ENCODE data around the gene UNC13A. TPM values are rescaled to one million over a fixed set of nuclear protein-coding genes. Genes with fewer than 3 reads are reported as not detected.
"Not testable (repeated sequence)": the region's sequence is repeated elsewhere in the genome, so short reads cannot be mapped to it uniquely, and the experiment has no call there.

Gene UNC13A
- total RNA-seq, 1 donor = under 0.01 TPM

DNA sequence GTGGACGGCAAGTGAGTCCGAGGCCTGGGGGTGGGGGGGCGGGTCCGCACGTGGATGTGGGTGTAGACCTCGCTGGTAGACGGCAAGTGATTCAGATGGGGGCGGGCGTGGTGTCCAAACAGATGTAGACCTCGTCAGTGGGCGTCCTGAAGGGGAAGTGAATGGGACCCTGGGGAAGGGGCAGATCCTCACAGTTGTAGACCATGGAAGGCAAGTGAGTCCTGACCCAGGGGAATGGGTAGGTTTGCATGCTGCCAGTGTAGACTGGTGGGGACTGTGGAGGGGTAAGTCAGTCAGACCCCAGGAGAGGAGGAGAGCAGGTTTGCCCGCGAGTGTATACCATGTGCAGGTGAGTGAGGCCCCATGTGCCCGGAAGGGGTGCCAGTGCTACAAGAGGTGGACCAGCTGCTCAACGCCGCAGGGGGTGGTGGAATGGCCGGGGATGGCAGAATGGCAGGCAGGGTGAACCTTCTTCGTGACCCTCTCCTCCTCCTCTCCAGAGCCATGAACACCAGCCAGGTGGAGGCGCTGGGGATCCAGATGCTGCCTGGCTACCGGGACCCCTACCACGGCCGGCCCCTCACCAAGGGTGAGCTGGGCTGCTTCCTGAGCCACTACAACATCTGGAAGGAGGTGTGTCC, 110.6 kb downstream of the UNC13A start:
- no peak overlapping the region for H3K4me3 ChIP-seq (ENCODE audit: low read depth, low read length)
- TF ChIP-seq, protein P1, sequence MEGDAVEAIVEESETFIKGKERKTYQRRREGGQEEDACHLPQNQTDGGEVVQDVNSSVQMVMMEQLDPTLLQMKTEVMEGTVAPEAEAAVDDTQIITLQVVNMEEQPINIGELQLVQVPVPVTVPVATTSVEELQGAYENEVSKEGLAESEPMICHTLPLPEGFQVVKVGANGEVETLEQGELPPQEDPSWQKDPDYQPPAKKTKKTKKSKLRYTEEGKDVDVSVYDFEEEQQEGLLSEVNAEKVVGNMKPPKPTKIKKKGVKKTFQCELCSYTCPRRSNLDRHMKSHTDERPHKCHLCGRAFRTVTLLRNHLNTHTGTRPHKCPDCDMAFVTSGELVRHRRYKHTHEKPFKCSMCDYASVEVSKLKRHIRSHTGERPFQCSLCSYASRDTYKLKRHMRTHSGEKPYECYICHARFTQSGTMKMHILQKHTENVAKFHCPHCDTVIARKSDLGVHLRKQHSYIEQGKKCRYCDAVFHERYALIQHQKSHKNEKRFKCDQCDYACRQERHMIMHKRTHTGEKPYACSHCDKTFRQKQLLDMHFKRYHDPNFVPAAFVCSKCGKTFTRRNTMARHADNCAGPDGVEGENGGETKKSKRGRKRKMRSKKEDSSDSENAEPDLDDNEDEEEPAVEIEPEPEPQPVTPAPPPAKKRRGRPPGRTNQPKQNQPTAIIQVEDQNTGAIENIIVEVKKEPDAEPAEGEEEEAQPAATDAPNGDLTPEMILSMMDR (IDR thresholded peaks at IDR 0.05; ENCODE audit: insufficient read depth, low read depth, low read length) = no peak
- no peak for DNase-seq (ENCODE audit: low read depth)

DNA sequence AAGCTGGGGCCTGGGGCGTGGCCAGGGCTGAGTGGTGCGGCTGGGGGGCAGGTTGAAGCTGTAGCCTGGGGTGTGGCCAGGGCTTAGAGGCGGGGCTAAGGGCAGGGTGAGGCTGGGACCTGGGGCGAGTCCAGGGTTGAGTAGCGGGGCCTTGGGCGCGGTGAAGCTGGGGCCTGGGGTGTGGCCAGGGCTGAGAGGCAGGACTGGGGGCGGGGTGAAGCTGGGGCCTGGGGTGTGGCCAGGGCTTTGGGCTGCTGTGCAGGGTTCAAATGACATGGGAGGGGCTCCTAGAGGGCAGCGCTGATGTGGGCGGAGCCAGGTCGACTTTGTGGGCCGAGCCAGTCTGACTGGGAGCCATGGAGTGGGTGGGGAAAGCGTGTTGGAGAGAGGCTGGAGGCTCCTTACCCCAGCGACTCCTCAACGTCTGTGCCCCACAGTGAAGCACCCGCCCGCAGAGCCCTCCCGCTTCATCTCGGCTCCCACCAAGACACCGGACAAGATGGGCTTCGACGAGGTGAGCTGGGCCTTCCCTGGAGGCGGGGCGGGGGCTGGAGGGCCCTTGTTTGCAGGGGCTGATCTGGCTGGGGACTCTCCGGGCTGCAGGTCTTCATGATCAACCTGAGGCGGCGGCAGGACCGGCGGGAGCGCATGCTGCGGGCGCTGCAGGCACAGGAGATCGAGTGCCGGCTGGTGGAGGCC, 111.2 kb downstream of the UNC13A start:
- TF ChIP-seq, protein P1 (IDR thresholded peaks at IDR 0.05; ENCODE audit: insufficient read depth, low read depth, low read length) = no peak
- no peak overlapping the region for H3K4me3 ChIP-seq (ENCODE audit: low read depth, low read length)
- DNase-seq (ENCODE audit: low read depth) = peak; percentile 44

DNA sequence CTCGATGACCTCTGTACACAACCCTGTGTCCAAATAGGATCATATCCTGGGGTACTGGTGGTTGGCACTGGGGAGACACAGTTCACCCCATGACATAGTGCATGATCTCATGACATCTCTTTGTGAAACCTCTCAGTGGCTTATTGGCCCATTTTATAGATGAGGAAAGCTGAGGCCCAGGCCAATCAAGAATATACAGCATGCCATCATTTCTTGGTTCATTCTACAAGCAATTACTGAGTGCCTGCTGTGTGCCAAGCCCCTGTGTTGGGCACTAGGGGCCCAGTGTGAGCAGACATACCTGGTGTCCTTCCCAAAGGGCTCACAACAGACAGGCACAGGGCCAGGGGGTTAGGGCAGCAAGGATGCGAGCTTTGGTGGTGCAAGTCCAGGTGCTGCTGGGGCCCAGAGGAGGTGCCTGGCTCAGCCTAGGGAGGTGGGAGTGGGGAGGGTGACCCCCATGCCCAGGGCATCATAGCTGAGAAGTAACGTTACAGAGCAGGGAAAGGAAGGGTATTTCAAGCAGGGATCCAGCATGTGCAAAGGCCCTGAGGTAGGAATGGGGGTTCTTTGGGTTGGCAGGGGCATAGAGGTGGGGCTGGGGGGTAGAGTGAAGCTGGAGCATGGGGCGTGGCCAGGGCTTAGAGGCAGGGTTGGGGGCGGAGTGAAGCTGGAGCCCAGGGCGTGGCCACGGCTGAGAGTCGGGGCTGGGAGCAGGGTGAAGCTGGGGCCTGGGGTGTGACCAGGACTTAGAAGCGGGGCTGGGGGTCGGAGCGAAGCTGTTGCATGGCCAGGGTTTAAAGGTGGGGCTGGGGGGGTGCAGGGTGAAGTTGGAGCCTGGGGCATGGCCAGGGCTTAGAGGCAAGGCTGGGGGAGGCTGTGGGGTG, 112.0 kb downstream of the UNC13A start:
- DNase-seq (ENCODE audit: low read depth) = no peak
- TF ChIP-seq, protein P1 (IDR thresholded peaks at IDR 0.05; ENCODE audit: insufficient read depth, low read depth, low read length) = no peak

DNA sequence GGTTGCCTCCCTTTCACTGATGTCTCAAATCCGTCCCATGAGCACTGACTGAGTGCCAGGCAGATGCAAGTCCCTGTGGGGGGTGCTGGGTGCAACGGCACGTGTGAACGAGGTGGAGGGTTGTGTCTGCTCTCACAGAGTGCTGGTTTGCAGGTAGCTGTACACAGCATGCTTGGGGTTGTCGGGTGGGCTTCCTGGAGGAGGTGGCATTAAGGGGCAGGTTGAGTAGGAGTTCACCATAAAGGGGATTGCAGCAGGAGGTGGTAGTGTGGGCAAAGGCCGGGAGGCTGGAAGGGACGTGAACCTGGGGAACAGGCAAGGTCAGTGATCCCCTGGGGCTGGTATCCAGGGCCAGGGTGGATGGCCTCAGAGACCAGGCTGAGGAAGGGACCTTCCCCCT, 115.5 kb downstream of the UNC13A start:
- no peak for DNase-seq (ENCODE audit: low read depth)
- no peak overlapping the region for H3K4me3 ChIP-seq (ENCODE audit: low read depth, low read length)
- TF ChIP-seq, protein P1 (IDR thresholded peaks at IDR 0.05; ENCODE audit: insufficient read depth, low read depth, low read length) = no peak

More for the DNA sequence above, 112.0 kb downstream of the UNC13A start:
- H3K4me3 ChIP-seq (ENCODE audit: low read depth, low read length) = no peak overlapping the region

DNA sequence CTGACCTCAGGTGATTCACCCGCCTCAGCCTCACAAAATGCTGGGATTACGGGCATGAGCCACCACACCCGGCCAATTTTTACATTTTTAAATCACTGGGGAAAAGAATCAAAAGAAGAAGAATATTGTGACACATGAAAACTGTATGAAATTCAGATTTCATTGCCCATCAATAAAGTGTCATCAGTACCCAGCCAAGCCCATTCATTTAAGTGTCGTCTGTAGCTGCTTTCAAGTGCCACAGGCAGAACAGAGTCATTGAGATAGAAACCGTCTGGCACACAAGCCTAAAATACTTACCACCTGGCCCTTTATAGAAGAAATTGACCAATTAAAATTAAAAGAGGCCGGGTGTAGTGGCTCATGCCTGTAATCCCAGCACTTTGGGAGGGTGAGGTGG, 117.4 kb downstream of the UNC13A start:
- TF ChIP-seq, protein P1 (IDR thresholded peaks at IDR 0.05; ENCODE audit: insufficient read depth, low read depth, low read length) = no peak
- DNase-seq (ENCODE audit: low read depth) = no peak

DNA sequence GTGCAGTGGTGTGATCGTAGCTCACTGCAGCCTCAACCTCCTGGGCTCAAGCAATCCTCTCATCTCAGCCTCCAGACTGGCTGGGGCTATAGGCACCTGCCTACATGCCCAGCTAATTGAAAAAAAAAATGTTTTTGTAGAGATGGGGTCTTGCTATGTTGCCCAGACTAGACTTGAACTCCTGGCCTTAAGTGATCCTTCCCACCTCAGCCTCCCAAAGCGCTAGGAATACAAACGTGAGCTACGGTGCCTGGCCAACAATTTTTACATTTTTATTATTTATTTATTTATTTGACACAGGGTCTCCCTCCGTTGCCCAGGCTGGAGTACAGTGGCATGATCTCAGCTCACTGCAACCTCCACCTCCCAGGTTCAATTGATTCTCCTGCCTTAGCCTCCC, 117.9 kb downstream of the UNC13A start:
- DNase-seq (ENCODE audit: low read depth); H3K4me3 ChIP-seq (ENCODE audit: low read depth, low read length): not testable (repeated sequence)

More for the DNA sequence above, 117.4 kb downstream of the UNC13A start:
- H3K4me3 ChIP-seq (ENCODE audit: low read depth, low read length) = no peak overlapping the region

DNA sequence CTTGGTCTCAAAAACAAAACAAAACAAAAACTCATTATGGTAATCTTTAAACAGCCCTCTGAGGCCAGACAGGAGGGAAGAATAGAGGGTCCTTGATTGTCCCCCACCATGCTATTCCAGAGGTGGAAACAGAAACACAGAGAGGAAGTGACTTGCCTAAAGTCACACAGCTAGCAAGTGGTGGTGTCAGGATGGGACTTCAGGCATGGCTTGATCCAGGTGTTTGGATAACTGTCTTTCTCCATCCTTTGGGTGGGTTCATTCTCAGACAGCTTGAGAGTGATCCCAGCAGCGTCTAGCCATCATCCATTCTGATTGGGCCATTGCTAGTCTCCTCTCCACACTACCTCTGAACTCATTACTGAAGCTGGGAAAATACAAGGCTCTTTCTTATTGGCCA, 120.2 kb downstream of the UNC13A start:
- TF ChIP-seq, protein P1 (IDR thresholded peaks at IDR 0.05; ENCODE audit: insufficient read depth, low read depth, low read length) = no peak
- H3K4me3 ChIP-seq (ENCODE audit: low read depth, low read length) = no peak overlapping the region
- no peak for DNase-seq (ENCODE audit: low read depth)
